Mucosa of rectum (tissue), 2 donors: Measurements from ENCODE around the gene POLN.

Experiments used
- H3K27ac ChIP-seq, 2 donors: one replicate each; pipeline ENCODE4 v1.7.0; 2013; ENCODE audit warnings: inconsistent platforms in 2 of 2, low read depth in 2 of 2, low read length in 2 of 2
- H3K27me3 ChIP-seq, 2 donors: one replicate each; pipeline ENCODE4 v1.7.0; 2013; ENCODE audit warnings: low read length in 2 of 2; ENCODE audit not compliant: control insufficient read depth in 2 of 2, insufficient read depth in 2 of 2
- H3K36me3 ChIP-seq, 2 donors: one replicate each; pipeline ENCODE4 v1.7.0; 2013; ENCODE audit warnings: low read length in 2 of 2; ENCODE audit not compliant: control insufficient read depth in 2 of 2, insufficient read depth in 2 of 2
- H3K4me1 ChIP-seq, 2 donors: one replicate each; pipeline ENCODE4 v1.7.0; 2013; ENCODE audit warnings: low read length in 2 of 2, mild to moderate bottlenecking in 1 of 2; ENCODE audit not compliant: control insufficient read depth in 2 of 2, insufficient read depth in 2 of 2
- H3K4me3 ChIP-seq, 2 donors: one replicate each; pipeline ENCODE4 v1.7.0; 2013; ENCODE audit warnings: low read length in 2 of 2
- H3K9ac ChIP-seq, 2 donors: one replicate each; pipeline ENCODE4 v1.7.0; 2013; ENCODE audit warnings: low read length in 2 of 2, low read depth in 1 of 2, mild to moderate bottlenecking in 1 of 2
- H3K9me3 ChIP-seq, 2 donors: one replicate each; pipeline ENCODE4 v1.7.0; 2013; ENCODE audit warnings: low read length in 2 of 2; ENCODE audit not compliant: control insufficient read depth in 2 of 2
- donor health status: healthy.
- donor health status: Normal muscosa, but diverticular disease.

The POLN gene

DNA sequence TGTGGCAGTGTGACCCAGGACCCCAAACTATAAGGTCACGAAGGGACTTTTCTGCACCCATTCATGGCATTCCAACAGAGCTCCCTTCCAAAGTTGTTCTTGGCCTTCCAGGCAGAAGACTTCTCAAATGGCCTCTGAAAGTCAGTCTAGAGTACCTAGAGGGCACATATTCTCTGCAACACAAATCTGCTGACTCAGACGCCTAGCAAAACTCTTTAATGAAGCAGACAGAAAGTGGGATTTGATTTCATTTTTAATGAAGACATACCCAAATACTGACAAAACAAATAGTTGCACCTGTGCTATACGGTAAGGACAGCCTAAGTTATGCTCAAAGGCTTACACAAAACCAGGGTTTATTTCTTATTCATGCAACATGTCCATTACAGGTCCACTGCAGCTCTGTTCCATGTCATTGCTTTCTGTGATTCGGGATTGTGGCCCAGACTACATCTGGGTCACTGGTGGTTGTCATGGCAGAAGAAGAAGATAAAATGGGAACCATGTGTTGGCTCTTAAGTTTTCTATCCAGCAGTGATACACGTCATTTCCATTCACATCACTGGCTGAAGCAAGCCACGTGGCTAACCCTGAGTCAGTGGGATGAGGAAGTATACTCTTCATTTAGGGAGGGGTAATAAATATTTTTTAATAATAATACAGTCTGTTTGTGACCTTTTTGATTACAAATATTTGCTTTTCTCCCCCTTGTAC, 125.1 kb downstream of the POLN start:
- Histone ChIP-seq H3K9ac (no peak overlapping the region), H3K9me3 (no peaks in the 10 kb centered on the region), H3K36me3 (no peaks in the 10 kb centered on the region), H3K4me3 (no peak overlapping the region), H3K4me1 (no peaks in the 10 kb centered on the region), H3K27me3 (no peaks in the 10 kb centered on the region), H3K27ac (no peak overlapping the region)

GRCh38 chr4:2105559-2105958, 136.4 kb downstream of the POLN start:
- Histone ChIP-seq H3K27ac (no peak overlapping the region), H3K9me3 (peaks cover 0 to 6% of the 10 kb centered on the region in 2 donors), H3K36me3 (no peaks in the 10 kb centered on the region), H3K4me1 (no peaks in the 10 kb centered on the region), H3K9ac (no peak overlapping the region), H3K4me3 (no peak overlapping the region), H3K27me3 (peaks cover 0 to 4% of the 10 kb centered on the region in 2 donors)

- H3K4me1 ChIP-seq: no peaks in the 10 kb centered on the region
- no peak overlapping the region for H3K4me3 ChIP-seq
- no peak overlapping the region for H3K27ac ChIP-seq
- no peak overlapping the region for H3K9ac ChIP-seq
- H3K27me3 ChIP-seq: peaks cover 0 to 4% of the 10 kb centered on the region in 2 donors
- H3K9me3 ChIP-seq: peaks cover 0 to 6% of the 10 kb centered on the region in 2 donors
- no peaks in the 10 kb centered on the region for H3K36me3 ChIP-seq
Observed at GRCh38 chr4:2104556-2105345, 137.2 kb downstream of the POLN start.

GRCh38 chr4:2103843-2104547, 137.9 kb downstream of the POLN start:
- no peaks in the 10 kb centered on the region for H3K4me1 ChIP-seq
- no peak overlapping the region for H3K9ac ChIP-seq
- H3K27ac ChIP-seq: no peak overlapping the region
- no peak overlapping the region for H3K4me3 ChIP-seq
- H3K9me3 ChIP-seq: peaks cover 0 to 6% of the 10 kb centered on the region in 2 donors
- H3K36me3 ChIP-seq: no peaks in the 10 kb centered on the region
- H3K27me3 ChIP-seq: peaks cover 0 to 4% of the 10 kb centered on the region in 2 donors

GRCh38 chr4:2103127-2103842, 138.6 kb downstream of the POLN start:
- Histone ChIP-seq H3K27me3 (peaks cover 0 to 2% of the 10 kb centered on the region in 2 donors), H3K9me3 (peaks cover 0 to 6% of the 10 kb centered on the region in 2 donors), H3K4me3 (no peak overlapping the region), H3K4me1 (no peaks in the 10 kb centered on the region), H3K9ac (no peak overlapping the region), H3K27ac (no peak overlapping the region), H3K36me3 (no peaks in the 10 kb centered on the region)

- Histone ChIP-seq H3K4me1 (no peaks in the 10 kb centered on the region), H3K36me3 (no peaks in the 10 kb centered on the region), H3K9me3 (peaks cover 0 to 6% of the 10 kb centered on the region in 2 donors), H3K27ac (no peak overlapping the region), H3K27me3 (no peaks in the 10 kb centered on the region), H3K4me3 (no peak overlapping the region), H3K9ac (no peak overlapping the region)
Observed at GRCh38 chr4:2102045-2102883, 139.7 kb downstream of the POLN start.

DNA sequence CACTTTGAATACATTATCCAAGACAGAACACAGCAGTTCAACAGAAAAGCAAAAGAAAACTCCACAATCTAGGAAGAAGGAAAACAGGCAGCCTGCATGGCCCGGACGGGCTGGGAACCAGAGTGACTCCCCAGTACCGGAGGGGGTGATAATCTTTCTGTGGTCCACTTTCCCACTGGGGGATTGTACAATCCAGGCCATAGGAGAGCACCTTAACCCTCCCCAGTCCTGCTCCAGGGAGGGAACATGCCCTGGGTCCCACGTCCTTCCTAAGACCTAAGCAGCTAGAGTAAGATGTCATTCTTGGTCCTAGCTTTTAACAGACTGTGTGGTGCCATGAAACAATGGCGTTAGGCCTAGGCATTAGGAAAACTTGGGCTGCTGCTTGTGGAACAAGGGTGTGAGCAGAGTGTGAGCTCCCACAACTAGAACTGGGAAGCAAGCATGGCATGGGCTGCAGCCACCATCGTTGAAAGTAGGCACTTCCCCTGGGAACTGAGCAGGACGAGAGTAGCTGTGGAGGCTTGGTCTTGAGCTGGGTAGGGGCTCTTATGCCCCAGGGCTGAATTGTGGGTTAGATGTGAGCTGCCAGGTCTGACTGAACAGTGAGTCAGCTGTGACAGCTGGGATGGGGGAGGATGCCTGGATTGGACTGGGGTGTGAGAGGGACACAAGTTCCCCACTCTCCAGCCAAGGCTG, 140.4 kb downstream of the POLN start:
- Histone ChIP-seq H3K4me3 (no peak overlapping the region), H3K36me3 (no peaks in the 10 kb centered on the region), H3K4me1 (no peaks in the 10 kb centered on the region), H3K9me3 (peaks cover 0 to 6% of the 10 kb centered on the region in 2 donors), H3K27me3 (no peaks in the 10 kb centered on the region), H3K27ac (no peak overlapping the region), H3K9ac (no peak overlapping the region)

DNA sequence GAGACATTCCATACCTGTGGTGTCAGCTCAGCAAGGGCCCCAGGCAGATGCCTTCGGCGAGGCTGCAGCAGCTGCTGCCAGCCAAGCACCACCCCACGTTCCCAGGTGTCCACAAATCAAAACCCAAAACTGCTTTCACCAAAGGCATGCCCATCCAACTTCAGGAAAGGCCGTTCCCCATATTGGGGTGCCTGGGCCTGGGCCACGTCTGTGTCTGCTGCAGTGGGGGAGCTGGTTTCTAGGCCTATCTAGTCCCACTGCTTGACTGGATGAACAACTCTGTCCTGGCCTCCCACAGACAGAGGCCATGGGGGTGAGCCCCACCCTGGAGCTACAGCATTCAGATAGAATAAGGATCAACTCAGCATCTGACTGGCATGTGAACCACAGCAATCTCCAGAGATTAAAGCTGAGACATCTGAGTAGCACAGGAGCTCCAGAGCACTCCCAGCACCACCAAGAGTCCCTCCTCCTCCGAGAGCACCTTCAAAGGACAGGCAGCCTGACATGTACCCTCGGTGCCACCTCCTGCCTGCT, 145.8 kb downstream of the POLN start:
- Histone ChIP-seq H3K27ac (no peak overlapping the region), H3K9ac (no peak overlapping the region), H3K27me3 (no peaks in the 10 kb centered on the region), H3K36me3 (no peaks in the 10 kb centered on the region), H3K9me3 (no peaks in the 10 kb centered on the region), H3K4me1 (no peaks in the 10 kb centered on the region), H3K4me3 (no peak overlapping the region)
